HG02610 (cell line): ENCODE results near the gene SMAD1.

Experiments
- ATAC-seq: cut with Tn5 transposase; IDR thresholded peaks from one replicate; pipeline ENCODE4 v1.9.1; 2021; ENCODE audit warnings: mild to moderate bottlenecking, moderate library complexity; ENCODE audit not compliant: unreplicated experiment

The SMAD1 gene

DNA sequence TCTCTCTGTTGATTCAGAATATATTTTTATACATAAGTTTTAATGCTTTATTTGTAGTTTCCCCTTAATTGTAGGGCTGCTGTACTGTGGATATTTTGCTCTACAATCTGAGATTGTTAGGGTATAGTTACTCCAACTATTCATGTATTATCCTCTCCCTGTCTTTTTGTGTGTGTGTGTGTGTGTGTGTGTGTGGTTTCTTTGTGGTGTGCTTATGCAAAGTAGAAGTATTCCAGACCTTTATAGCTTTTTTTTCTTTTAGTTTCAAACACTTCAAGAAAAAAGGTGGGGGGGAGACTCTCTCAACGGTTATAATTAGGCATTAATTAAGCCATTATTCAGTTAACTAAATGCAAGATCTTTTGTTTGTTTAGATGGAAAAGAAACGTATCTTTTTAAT, 6.7 kb downstream of the SMAD1 start:
- no peak for ATAC-seq

DNA sequence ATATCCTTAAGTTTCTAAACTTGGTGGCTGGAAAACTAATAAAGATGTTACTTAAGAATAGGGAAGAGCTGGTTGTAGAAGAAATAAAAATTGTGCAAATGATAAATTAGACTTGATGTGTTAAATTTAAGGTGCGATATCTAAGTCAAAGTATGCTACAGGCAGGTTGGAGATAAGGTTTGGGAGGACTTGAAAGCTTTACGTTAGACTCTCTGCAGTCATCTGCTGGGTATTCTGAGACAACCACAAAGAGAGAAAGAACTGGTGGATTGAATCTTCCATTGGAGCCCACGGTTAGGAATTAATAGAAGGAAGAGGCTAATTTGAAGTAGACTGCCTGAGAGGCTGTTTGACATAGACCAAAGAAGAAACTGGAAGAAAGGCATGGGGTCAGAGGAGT, 7.9 kb downstream of the SMAD1 start:
- ATAC-seq: no peak

DNA sequence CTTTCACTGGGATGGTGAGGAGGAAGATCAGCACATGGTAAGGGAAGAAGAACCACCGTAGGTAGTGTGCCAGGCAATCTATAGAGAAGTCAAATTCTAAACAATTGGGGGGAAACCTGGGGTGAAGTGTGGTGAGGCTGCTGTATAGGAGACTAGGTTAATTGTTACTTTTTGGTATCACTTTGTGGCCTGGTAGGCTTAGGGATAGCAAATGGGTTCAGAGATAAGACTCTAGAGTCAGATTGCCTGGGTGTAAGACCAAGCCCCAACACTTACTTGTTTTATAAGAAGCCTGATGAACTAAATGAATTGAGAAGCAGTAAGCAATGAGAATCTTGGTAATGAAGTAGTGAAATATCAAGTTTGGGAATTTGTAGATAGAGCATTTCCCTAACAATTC, 8.7 kb downstream of the SMAD1 start:
- ATAC-seq: no peak

- ATAC-seq: no peak
Observed at GRCh38 chr4:145490796-145491195, 9.1 kb downstream of the SMAD1 start.

- no peak for ATAC-seq
Observed at GRCh38 chr4:145492376-145492775, 10.7 kb downstream of the SMAD1 start.

- no peak for ATAC-seq
Observed at GRCh38 chr4:145493166-145493565, 11.5 kb downstream of the SMAD1 start.

DNA sequence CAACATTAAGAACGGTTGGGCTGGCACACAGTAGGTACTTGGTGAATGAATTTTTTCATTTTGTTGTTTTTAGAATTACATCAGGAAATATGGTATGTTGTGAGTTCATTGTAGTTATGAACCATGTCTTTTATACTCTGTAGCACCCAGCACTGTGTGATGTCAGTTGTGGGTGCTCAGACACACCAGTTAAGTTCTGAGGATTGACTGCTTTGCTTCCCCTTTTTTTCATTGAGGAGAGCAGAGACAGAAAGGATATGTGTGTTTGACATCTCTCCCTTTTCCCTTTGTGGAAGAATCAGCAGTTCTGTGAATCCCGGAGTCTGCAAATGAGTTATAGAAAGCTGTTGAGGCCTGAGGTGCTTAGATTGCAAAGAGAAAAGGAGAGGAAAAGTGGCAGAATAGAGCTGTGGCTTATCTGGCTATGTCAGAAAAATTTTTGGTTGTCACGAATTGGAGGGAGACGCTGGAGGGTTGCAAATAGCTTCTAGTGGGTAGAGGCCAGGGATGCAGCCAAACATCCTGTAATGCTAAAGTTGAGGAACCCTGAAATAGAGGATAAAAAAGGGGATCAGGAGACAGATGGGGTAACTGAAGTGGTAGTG, 13.1 kb downstream of the SMAD1 start:
- no peak for ATAC-seq

GRCh38 chr4:145496292-145496691, 14.6 kb downstream of the SMAD1 start:
- ATAC-seq: no peak

- no peak for ATAC-seq
Observed at GRCh38 chr4:145497199-145498149, 15.8 kb downstream of the SMAD1 start.

GRCh38 chr4:145498430-145498829, 16.8 kb downstream of the SMAD1 start:
- ATAC-seq: peak; percentile 42

DNA sequence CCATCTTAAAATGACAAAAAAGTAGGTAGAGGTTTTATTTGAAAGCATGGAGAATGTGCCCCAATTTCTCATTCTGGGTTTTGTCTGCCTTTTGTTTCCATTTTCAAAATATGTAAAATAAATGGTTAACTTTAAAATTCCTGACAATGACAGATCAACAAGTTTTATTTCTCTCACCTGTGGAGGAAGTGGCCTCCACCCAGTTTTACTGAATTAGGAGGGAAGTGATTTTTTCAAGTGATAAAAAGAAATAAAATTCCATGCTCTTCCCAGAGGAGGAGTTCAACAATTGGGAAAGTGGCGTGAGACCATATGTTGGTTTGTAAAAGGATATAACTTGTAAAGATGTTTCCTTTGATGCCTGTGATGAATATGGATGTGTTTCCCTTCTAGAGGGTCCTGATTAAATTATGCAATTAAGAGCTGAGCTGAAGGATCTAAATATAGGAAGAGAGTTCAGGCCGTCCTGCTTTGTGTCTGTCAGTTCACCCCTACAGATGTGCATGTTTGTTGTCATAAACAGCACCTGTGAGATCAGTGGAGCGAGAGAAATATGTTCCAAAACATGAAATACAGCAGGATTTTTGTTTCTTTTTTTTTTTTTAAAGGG, 19.5 kb downstream of the SMAD1 start:
- peak; percentile 62 for ATAC-seq

GRCh38 chr4:145502809-145503208, 21.2 kb downstream of the SMAD1 start:
- no peak for ATAC-seq

GRCh38 chr4:145503486-145504072, 21.9 kb downstream of the SMAD1 start:
- no peak for ATAC-seq

- no peak for ATAC-seq
Observed at GRCh38 chr4:145505995-145506394, 24.3 kb downstream of the SMAD1 start.

GRCh38 chr4:145507636-145508035, 26.0 kb downstream of the SMAD1 start:
- ATAC-seq: no peak

- ATAC-seq: no peak
Observed at GRCh38 chr4:145511913-145512522, 30.4 kb downstream of the SMAD1 start.

- no peak for ATAC-seq
Observed at GRCh38 chr4:145513020-145513621, 31.5 kb downstream of the SMAD1 start.

DNA sequence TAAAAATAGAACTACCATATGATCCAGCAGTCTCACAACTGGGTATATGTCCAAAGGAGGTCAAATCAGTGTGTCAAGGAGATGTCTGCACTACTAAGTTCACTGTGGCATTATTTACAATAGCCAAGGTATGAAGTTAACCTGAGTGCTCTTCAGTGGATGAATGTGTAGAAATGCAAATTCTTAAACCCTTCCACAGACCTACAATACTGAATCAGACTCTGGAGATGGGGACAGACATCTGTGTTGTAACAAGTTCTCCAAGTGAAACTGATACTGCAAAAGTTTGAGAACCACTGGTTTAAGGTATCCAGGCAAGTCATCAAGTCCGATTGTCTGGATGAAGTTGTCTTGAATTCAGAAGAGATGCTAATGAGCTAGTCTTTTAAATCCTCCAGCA, 38.5 kb downstream of the SMAD1 start:
- ATAC-seq: peak; percentile 49

- no peak for ATAC-seq
Observed at GRCh38 chr4:145521282-145521681, 39.6 kb downstream of the SMAD1 start.

GRCh38 chr4:145523117-145523516, 41.5 kb downstream of the SMAD1 start:
- no peak for ATAC-seq

DNA sequence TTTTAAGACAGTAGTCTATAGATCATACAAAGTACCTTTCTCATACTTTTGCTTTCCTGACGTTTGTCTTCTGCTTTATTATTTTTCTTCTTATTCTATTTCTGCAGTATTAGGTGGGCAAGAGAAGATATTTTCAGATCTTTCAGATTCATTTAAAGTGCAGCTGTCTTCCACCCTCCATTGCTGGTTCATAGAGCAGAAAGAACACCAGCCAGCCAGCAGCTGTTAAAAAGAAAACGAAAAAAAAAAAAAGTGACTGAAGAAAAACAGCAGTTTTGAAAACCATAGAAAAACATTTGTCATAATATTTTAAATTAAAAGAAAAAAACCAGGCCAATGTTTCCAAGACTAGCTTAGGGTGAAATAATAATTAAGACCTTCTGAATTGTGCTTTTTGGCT, 42.9 kb downstream of the SMAD1 start:
- no peak for ATAC-seq
